ENCODE data around the gene TRNP1.

TRNP1 gene

GRCh38 chr1:26959722-26960624, 33.5 kb upstream of the TRNP1 start, which contains the start of gene KDF1:
Gene KDF1 (minus strand): TSS chr1:26960468. CDS start chr1:26952380, 8,088 bp downstream.
- TF ChIP-seq GATA1 (IDR thresholded peaks at IDR 0.05; ENCODE audit: low read depth, low read length) (no peak), POLR2A (IDR thresholded peaks at IDR 0.05; ENCODE audit: low read length) (no peak)
- DNase-seq: no peak

GRCh38 chr1:26960625-26960966, 32.9 kb upstream of the TRNP1 start:
- no peak for DNase-seq
- TF ChIP-seq GATA1 (IDR thresholded peaks at IDR 0.05; ENCODE audit: low read depth, low read length): no peak
- no peak for TF ChIP-seq POLR2A (IDR thresholded peaks at IDR 0.05; ENCODE audit: low read length)

GRCh38 chr1:26961826-26962225, 31.7 kb upstream of the TRNP1 start:
- no peak for DNase-seq
- TF ChIP-seq GATA1 (IDR thresholded peaks at IDR 0.05; ENCODE audit: low read depth, low read length): no peak
- no peak for TF ChIP-seq POLR2A (IDR thresholded peaks at IDR 0.05; ENCODE audit: low read length)

DNA sequence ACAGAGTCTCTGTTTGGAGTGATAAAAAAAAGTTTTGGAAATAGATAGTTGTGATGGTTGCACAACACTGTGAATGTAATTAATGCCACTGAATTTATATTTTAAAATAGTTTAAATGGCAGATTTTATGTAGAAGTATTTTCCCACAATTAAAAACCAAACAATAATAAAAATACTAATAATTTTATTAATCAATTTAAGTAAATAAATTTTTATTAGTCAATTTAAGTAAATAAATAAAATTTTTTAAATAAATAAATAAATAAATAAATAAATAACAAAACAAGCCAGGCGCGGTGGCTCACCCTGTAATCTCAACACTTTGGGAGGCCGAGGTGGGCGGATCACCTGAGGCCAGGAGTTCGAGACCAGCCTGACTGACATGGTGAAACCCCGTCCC, 28.3 kb upstream of the TRNP1 start:
- no peak for TF ChIP-seq POLR2A (IDR thresholded peaks at IDR 0.05; ENCODE audit: low read length)
- no peak for TF ChIP-seq GATA1 (IDR thresholded peaks at IDR 0.05; ENCODE audit: low read depth, low read length)
- DNase-seq: no peak

DNA sequence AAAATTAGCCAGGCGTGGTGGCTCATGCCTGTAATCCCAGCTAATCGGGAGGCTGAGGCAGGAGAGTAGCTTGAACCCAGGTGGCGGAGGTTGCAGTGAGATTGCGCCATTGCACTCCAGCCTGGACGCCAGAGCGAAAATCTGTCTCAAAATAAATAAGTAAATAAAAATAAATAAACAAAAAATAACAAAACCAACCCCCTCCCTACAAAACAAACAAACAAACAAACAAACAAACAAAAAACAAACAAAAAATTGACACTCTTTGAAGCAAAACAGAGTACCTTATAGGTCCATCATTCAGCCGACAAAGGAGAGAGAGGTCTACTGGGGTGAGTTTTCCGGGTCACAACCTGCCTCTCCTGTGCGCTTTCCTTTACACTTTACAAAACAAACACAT, 27.9 kb upstream of the TRNP1 start:
- DNase-seq: no peak
- TF ChIP-seq POLR2A (IDR thresholded peaks at IDR 0.05; ENCODE audit: low read length) (no peak), GATA1 (IDR thresholded peaks at IDR 0.05; ENCODE audit: low read depth, low read length) (no peak)

DNA sequence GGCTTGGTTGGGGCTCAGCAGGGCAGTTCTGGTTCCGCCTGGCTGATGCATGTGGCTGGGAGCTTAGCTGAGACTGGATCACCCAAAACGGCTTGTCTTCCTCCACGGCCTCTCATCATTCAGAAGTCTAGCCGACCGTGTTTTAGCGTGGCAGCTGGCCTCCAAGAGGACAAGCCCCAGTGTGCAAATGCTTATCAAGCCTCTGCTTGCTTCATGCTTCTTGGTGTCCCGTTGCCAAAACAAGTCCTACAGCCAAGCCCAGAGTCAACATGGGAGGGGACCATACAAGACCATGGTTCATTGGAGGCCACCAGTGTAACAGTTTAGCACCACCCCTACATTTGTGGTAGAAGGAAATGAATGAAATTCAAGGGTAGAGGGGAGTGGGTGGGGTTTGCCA, 22.7 kb upstream of the TRNP1 start:
- DNase-seq: no peak
- no peak for TF ChIP-seq GATA1 (IDR thresholded peaks at IDR 0.05; ENCODE audit: low read depth, low read length)
- no peak for TF ChIP-seq POLR2A (IDR thresholded peaks at IDR 0.05; ENCODE audit: low read length)

DNA sequence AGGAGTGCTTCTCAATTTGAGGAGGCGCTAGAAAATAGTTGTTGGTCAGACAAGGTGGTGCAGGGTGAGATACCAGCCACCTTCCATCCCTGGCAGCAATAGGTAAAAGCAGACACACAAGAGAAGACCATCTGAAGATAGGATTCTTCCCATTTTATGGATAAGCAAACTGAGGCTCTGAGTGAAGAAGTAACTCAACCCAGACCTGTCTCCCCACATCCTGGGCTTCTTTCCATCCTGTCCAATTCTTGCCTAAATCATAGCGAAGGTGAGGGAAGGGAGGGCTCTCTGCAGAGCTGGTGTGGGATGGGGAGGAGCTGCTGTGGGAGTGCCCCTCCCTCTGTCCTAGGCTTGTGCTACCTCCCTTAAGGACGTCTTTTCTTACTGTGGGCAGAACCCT, 21.9 kb upstream of the TRNP1 start:
- no peak for DNase-seq
- no peak for TF ChIP-seq GATA1 (IDR thresholded peaks at IDR 0.05; ENCODE audit: low read depth, low read length)
- no peak for TF ChIP-seq POLR2A (IDR thresholded peaks at IDR 0.05; ENCODE audit: low read length)

GRCh38 chr1:26972390-26972789, 21.1 kb upstream of the TRNP1 start:
- TF ChIP-seq GATA1 (IDR thresholded peaks at IDR 0.05; ENCODE audit: low read depth, low read length) (no peak), POLR2A (IDR thresholded peaks at IDR 0.05; ENCODE audit: low read length) (no peak)
- DNase-seq: no peak

DNA sequence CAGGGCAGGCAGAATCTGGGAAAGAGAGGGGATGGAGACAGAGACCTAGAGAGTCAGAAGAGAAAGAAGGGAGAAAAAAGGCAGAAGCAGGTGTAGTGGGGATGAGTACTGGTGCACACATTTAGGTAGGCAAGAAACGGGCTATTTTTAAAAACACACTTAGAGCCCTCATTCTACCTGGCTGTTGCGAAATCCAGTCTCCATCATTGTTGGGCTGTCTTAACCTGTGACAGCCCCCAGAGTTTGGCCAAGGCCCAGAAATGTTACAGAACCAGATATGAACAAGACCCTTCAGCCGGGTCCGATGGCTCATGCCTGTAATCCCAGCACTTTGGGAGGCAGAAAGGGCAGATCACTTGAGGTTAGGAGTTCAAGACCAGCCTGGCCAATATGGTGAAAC, 20.7 kb upstream of the TRNP1 start:
- no peak for TF ChIP-seq POLR2A (IDR thresholded peaks at IDR 0.05; ENCODE audit: low read length)
- no peak for TF ChIP-seq GATA1 (IDR thresholded peaks at IDR 0.05; ENCODE audit: low read depth, low read length)

DNA sequence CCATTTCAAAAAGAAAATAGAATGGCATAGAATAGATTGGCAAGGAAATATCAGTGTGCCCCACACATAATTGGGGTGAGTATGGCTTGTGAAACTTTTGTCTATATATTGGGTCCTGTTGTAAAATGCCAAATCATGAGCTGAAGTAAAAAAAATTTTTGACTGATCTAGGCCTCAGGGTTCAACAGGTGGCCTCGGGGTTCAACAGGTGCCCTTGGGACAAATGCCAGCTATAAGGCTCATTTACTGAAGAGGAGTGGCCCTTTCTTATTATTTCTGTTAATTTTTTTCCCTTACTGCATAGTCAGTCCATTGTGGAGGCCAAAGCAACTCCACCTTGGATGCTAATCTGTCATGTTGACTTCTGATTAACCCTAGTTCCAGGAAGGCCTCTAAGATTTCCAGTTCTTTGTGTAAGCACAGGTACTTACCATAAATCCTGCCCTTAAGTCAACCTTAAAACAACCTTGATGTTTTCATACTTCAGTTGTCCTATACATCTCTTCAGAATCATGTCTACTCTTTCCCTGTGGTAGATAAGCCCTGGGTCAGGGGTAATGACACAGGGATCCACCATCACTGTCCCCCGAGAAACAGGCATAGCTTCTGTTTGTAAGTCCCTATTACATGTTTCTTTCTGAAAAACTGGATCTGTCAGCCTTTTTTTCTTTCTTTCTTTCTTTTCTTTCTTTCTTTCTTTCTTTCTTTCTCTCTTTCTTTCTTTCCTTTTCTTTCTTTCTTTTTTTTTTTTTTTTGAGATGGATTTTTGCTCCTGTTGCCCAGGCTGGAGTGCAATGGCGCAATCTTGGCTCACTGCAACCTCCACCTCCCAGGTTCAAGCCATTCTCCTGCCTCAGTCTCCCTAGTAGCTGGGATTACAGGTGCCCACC, 16.6 kb upstream of the TRNP1 start:
- TF ChIP-seq POLR2A (IDR thresholded peaks at IDR 0.05; ENCODE audit: low read length): no peak
- TF ChIP-seq GATA1 (IDR thresholded peaks at IDR 0.05; ENCODE audit: low read depth, low read length): no peak
- DNase-seq: no peak

More for the DNA sequence above, 20.7 kb upstream of the TRNP1 start:
- no peak for DNase-seq

DNA sequence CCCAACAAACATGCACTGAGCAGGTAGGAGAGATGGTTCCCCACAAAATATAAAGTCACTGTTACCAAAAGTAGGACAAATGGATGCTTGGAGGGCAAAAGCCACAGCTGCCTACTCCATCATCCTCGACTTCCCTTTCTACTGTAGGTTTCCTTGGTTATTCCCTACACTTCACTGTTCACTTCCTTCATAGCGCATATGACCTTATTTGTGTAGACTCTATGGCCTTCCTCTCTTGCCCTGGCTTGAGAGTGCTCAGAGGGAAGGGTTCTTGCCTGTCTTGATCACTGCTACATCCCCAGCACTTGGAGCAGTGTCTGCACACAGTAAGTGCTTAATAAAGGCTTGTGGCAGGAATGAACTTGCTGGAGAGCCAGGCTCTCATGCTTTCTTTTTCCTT, 14.6 kb upstream of the TRNP1 start:
- TF ChIP-seq POLR2A (IDR thresholded peaks at IDR 0.05; ENCODE audit: low read length) (no peak), GATA1 (IDR thresholded peaks at IDR 0.05; ENCODE audit: low read depth, low read length) (no peak)
- no peak for DNase-seq

DNA sequence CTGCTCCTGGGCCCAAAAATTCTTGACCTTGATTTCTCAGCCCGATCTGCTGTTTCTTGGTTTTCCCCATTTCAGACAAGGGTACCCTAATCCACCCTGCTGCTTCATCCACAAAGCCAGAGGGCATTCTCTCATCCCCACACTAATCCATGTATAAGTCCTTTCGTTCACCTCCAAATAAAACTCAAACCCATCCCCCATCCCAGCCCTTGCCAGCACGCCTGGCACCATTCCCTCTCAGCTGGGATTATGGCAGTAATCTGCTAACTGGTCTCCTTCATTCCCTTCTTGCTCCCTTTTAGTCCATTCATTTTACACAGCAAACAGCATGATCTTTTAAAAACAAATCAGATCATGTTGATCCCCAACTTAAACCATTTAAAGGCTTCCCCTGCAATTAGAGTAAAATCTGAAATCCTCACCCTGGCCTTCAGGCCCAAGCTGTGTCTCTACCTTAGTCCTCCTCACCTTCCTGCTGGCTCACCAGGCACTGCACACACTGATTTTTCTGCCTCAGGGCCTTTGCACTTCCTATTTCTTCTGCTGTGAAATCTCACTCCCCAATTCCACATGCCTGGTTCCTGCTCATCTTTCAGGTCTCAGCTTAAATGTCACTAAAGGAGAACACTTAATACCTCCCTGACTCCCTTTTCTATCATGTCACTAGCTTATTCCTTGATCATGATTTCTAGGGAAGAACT, 12.2 kb upstream of the TRNP1 start:
- TF ChIP-seq POLR2A (IDR thresholded peaks at IDR 0.05; ENCODE audit: low read length): no peak
- TF ChIP-seq GATA1 (IDR thresholded peaks at IDR 0.05; ENCODE audit: low read depth, low read length): no peak
- no peak for DNase-seq

DNA sequence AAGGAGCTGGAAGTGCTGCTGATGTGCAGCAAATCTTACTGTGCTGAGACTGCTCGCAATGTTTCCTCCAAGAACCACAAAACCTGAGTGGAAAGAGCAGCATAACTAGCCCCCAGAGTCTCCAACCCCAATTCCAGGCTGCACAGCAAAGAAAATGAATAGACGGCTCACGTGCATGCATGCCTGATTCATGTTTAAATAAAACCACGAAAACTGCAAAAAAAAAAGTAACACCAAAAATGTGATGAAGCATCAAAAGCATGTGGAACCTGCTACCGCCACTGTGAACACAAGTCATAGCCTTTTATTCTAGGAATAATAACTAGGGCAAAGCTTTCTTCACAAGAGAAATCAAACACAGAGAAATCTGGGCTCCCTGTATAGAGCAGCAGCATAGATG, 9.6 kb upstream of the TRNP1 start:
- DNase-seq: no peak
- TF ChIP-seq POLR2A (IDR thresholded peaks at IDR 0.05; ENCODE audit: low read length): no peak
- no peak for TF ChIP-seq GATA1 (IDR thresholded peaks at IDR 0.05; ENCODE audit: low read depth, low read length)

DNA sequence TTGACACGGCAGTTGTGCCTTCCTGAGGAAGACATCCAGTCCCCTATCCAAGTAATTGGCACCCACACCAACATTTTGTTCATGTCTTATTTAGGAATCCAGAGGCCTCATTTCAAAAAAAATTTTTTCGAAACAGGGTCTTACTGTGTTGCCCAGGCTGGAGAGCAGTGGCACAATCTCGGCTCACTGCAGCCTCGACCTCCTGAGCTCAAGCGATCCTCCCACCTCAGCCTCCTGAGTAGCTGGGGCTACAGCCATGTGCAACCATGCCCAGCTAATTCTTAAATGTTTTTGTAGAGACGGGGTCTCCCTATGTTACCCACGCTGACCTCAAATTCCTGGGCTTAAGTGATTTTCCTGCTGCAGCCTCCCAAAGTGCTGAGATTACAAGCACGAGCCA, 9.2 kb upstream of the TRNP1 start:
- no peak for TF ChIP-seq GATA1 (IDR thresholded peaks at IDR 0.05; ENCODE audit: low read depth, low read length)
- no peak for TF ChIP-seq POLR2A (IDR thresholded peaks at IDR 0.05; ENCODE audit: low read length)
- DNase-seq: no peak
